Transverse colon (tissue), 3 donors: Measurements from ENCODE around the gene SERPIND1.

ENCODE experiments used
- CTCF ChIP-seq, 5 experiments: fragments of 200-600 bp in 3 of 5; fragments of 450-650 bp in 2 of 5; sonication (generic) in 3 of 5; IDR thresholded peaks; 1 replicate in 2 of 5; 2 replicates in 3 of 5; pipeline ENCODE4 v1.5.1; 2016 to 2017; ENCODE audit warnings: antibody characterized with exemption in 5 of 5, inconsistent platforms in 3 of 5, mild to moderate bottlenecking in 2 of 5, moderate library complexity in 1 of 5
- POLR2A ChIP-seq: fragments of 450-650 bp; IDR thresholded peaks from one replicate; pipeline ENCODE4 v1.6.1; 2016; ENCODE audit warnings: antibody characterized with exemption, mild to moderate bottlenecking, moderate library complexity

- TF ChIP-seq CTCF (IDR thresholded peaks at IDR 0.05), result no peak
- TF ChIP-seq POLR2A, result no peak
These were observed 22.6 kb upstream of the SERPIND1 start for GRCh38 chr22:20751185-20751851.
